Omental fat pad (tissue), 4 donors: ENCODE data around the gene KRT26. TPM values are rescaled to one million over a fixed set of nuclear protein-coding genes. Genes with fewer than 3 reads are reported as not detected.

ENCODE experiments used
- ATAC-seq: fragments of 150-250 bp; one replicate; pipeline ENCODE4 v1.9.1; 2016; ENCODE audit warnings: mild to moderate bottlenecking, moderate library complexity; ENCODE audit not compliant: low FRiP score
- DNase-seq: peaks from one replicate; pipeline ENCODE4 v3.0.0-alpha.2; 2019; ENCODE audit warnings: low spot score
- CTCF ChIP-seq, 3 donors: fragments of 450-650 bp; IDR thresholded peaks; one replicate each; pipeline ENCODE4 v1.5.1; 2016 to 2017; ENCODE audit warnings: antibody characterized with exemption in 3 of 3, mild to moderate bottlenecking in 3 of 3, moderate library complexity in 2 of 3
- total RNA-seq, 4 donors: library from RNA; depleted of rRNA; stranded (reverse); fragments of >200 nt; gene quantifications; one replicate each; pipeline ENCODE4 v1.1.0, GENCODE V29; 2016

The KRT26 gene
- total RNA-seq, 4 donors from 2014 or later, result not detected

GRCh38 chr17:40795019-40795667 is 23.1 kb upstream of the KRT26 start:
- no peak for TF ChIP-seq CTCF (IDR thresholded peaks at IDR 0.05)
- DNase-seq, result no peak
- no peak for ATAC-seq

DNA sequence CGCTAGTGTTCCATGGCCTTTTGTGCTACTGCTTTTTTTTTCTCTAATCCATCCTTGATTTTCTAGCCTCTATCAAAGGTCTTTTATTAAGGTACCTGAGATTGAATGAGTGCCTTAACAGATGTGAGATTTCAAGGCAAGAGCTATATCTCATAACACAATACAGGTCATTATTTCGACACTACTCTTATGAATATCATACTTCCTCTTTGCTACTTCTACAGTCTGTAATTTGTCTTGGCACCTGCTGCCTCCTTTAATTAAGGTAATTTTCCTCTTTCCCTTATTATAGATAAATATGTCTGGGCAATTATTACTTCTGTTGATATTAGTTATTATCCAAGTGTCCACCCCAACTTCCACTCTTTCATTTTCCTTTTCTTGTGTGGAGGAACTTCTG is 22.5 kb upstream of the KRT26 start:
- ATAC-seq (no peak), DNase-seq (no peak)
- TF ChIP-seq CTCF (IDR thresholded peaks at IDR 0.05), result no peak

- DNase-seq, result no peak
- ATAC-seq, result no peak
- TF ChIP-seq CTCF (IDR thresholded peaks at IDR 0.05), result no peak
These were observed 21.8 kb upstream of the KRT26 start for GRCh38 chr17:40793832-40794231.

DNA sequence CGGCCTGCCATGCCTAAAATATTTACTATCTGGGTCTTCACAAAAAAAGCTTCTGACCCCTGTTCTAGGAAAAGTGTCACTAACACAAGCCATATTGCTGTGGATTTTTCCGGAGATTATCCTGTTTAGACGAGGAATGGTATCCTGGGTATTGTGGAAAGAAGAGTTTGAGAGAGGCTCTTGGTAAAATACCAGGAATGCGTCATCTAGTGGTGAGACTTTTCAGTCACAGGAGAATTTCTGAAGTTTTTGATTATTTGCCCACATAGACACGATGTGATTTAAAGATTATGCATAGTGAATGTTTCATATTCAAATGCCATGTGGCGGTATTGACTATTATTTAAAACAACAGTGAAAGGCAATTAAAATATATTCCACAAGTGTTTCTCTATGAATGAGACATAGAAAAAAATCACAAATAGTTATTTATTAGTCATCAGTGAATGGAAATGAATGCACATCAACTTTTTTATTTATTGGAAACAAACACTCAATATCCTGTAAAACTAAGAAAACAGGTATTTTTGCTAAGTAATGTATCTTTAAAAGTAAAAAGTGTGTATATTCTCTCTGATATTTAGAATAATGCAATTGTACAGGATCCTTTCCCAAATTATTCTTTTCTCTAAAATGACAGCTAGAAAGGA is 19.9 kb upstream of the KRT26 start:
- ATAC-seq (no peak), DNase-seq (no peak)
- TF ChIP-seq CTCF (IDR thresholded peaks at IDR 0.05), result no peak

GRCh38 chr17:40791111-40791510 is 19.1 kb upstream of the KRT26 start:
- TF ChIP-seq CTCF (IDR thresholded peaks at IDR 0.05), result no peak
- no peak for ATAC-seq
- DNase-seq, result no peak

DNA sequence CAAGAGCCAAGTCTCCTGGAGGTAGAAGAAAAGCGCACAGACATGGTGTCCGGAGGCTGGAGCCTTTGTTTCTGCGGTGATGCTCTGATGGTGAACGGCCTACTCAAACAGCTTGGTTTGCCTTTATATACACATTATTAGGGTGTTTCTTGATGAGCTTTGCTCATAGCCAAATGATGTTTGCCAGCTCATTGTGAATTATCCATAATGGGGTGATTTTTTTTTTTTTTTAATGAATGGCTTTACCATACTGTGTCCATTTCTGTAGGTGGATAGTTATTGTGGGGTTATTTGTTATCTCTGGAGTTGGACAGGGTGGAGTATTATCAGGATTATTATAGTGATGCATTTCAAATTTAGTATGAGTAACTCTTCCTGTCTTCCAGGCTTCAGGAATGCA is 10.4 kb upstream of the KRT26 start, which contains the start of gene KRT27:
KRT27 (minus strand) TSS at position 101 of the 400 bp plus-strand sequence; CDS start at position 44, 57 bp downstream.
- DNase-seq (no peak), ATAC-seq (no peak)
- TF ChIP-seq CTCF (IDR thresholded peaks at IDR 0.05), result no peak
